Measurements from ENCODE around the gene SNX25. TPM values are rescaled to one million over a fixed set of nuclear protein-coding genes. Genes with fewer than 3 reads are reported as not detected.

Gene SNX25
- polyA plus RNA-seq, 1 of the 3 experiments (the other 2 are of a cell fraction) = 8.5 TPM

DNA sequence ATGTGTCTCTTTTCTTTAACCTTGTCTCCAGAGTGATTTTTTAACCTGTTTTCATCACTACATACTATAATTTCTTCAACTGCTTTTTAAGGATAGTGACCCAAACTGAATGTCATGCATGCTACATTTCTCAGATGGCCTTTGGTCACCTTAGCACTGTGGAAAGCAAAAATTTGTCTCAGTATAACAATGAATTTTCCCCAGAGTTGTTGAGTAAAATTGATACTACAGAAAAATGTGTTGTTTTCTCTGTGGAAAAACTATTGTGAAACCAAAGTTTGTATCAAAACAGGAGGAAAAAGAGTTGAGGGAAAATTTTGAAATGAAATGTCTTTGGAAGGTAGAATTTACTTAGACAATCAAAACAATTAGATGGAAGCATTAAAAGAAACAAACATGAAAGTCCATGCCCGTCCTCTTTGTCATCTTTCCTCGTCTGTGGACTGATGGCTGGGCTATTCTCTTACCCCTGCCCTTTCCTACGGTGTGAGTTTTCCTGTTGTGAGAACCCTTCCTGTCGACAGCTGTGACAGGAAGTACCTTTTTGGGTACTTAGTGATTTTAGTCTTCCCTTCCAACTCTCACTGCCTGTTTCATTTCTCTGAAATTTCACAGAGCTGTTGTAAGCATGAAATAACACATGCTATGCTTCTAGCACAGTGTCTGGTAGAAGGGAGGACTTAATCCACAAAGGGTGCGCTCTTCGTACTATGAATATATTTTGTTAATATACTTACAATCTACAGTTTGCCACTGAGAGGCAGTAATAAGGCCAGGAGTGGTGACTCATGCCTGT lies 135.5 kb downstream of the SNX25 start:
- no peaks in the 10 kb centered on the region for H3K9me3 ChIP-seq
- H3K27ac ChIP-seq (ENCODE audit: low read depth in 2 of 2, low read length in 1 of 2) = peak overlapping the region; percentile 89 to 92
- CTCF ChIA-PET = interaction anchor here (1.0 kb wide), 1 partner anchor 9 kb away, joined by 3 read pairs; no protein-coding TSS in a partner anchor
- peaks cover 10 to 48% of the 10 kb centered on the region in 2 experiments for H3K36me3 ChIP-seq (replicated peaks in 1 of 2; ENCODE audit: control insufficient read depth in 1 of 2, insufficient read depth in 2 of 2, low read length in 1 of 2)
- H3K79me2 ChIP-seq (ENCODE audit: insufficient read depth) = no peaks in the 10 kb centered on the region
- POLR2A ChIA-PET = interaction anchor here (0.5 kb wide), 1 partner anchor 305 kb away, joined by 4 read pairs; no protein-coding TSS in a partner anchor
- 81% methylated on average over 6 of the region's 6 CpGs for WGBS (ENCODE audit: low lambda C conversion rate)
- no peaks in the 10 kb centered on the region for H4K20me1 ChIP-seq (ENCODE audit: insufficient read depth)
- peak overlapping the region; percentile 63 for H3K4me2 ChIP-seq
- H3K9me2 ChIP-seq = no peaks in the 10 kb centered on the region
- no peak for DNase-seq
- H2AFZ ChIP-seq (ENCODE audit: low read depth) = no peak overlapping the region
- H3K4me1 ChIP-seq (ENCODE audit: control insufficient read depth in 1 of 2, insufficient read depth in 2 of 2, low read depth in 1 of 2, low read length in 1 of 2) = peaks cover 10 to 13% of the 10 kb centered on the region in 2 experiments
- TF ChIP-seq FOSL2 (IDR thresholded peaks at IDR 0.05; ENCODE audit: borderline replicate concordance, low read depth) = peak; percentile 27; the same call in 1 of the 2 replicates
- TF ChIP-seq RFX5 (IDR thresholded peaks at IDR 0.05; ENCODE audit: low read length) = no peak
- TF ChIP-seq, protein P1, sequence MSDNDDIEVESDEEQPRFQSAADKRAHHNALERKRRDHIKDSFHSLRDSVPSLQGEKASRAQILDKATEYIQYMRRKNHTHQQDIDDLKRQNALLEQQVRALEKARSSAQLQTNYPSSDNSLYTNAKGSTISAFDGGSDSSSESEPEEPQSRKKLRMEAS (IDR thresholded peaks at IDR 0.05; ENCODE audit: low read depth) = no peak
- peaks cover 37% of the 10 kb centered on the region for H3F3A ChIP-seq (replicated peaks; ENCODE audit: insufficient read depth)
- H3K4me3 ChIP-seq (ENCODE audit: low read depth in 2 of 2, low read length in 1 of 2) = no peak overlapping the region
- peak overlapping the region; percentile 35; the same call in 1 of the 2 replicates for H3K9ac ChIP-seq
- H3K27me3 ChIP-seq (ENCODE audit: insufficient read depth) = no peaks in the 10 kb centered on the region

DNA sequence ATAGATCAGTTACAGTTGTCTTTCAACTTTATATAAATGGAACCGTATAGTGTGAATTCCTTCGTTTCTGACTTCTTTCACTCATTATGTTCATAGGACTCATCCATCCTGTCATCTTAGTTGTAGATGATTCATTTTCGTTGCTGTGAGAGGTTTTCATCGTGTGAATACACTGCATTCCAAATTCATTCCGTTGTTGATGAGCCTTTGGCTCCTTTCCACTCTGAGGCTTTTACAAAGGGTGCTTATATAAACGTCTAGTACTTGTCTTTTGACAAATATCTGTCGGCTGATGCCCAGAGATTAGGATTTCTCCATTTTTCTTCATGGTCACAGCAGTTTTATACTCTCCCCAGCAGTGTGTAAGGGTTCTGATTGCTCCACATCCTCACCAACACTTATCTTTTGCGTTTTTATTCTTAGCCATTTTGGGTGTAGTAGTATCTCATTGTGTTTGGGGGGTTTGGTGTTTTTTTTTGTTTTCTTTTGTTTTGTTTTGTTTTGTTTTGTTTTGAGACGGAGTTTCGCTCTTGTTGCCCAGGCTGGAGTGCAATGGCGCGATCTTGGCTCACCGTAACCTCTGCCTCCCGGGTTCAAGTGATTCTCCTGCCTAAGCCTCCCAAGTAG lies 137.7 kb downstream of the SNX25 start:
- H3K4me3 ChIP-seq (ENCODE audit: low read depth in 2 of 2, low read length in 1 of 2) = no peak overlapping the region
- no peak overlapping the region for H3K9ac ChIP-seq
- WGBS (ENCODE audit: low lambda C conversion rate) = 86% methylated on average over 14 of the region's 14 CpGs
- H3K27me3 ChIP-seq (ENCODE audit: insufficient read depth) = no peaks in the 10 kb centered on the region
- peaks cover 37% of the 10 kb centered on the region for H3F3A ChIP-seq (replicated peaks; ENCODE audit: insufficient read depth)
- H4K20me1 ChIP-seq (ENCODE audit: insufficient read depth) = no peaks in the 10 kb centered on the region
- H3K27ac ChIP-seq (ENCODE audit: low read depth in 2 of 2, low read length in 1 of 2) = peak overlapping the region in 1 of 2 experiments; percentile 89; a peak in 2 of 4 replicates
- H3K4me2 ChIP-seq = no peak overlapping the region
- peaks cover 8 to 53% of the 10 kb centered on the region in 2 experiments for H3K36me3 ChIP-seq (replicated peaks in 1 of 2; ENCODE audit: control insufficient read depth in 1 of 2, insufficient read depth in 2 of 2, low read length in 1 of 2)
- ChIA-PET POLR2A (no interaction called here), CTCF (no interaction called here)
- peaks cover 10 to 13% of the 10 kb centered on the region in 2 experiments for H3K4me1 ChIP-seq (ENCODE audit: control insufficient read depth in 1 of 2, insufficient read depth in 2 of 2, low read depth in 1 of 2, low read length in 1 of 2)
- no peaks in the 10 kb centered on the region for H3K9me2 ChIP-seq
- H3K79me2 ChIP-seq (ENCODE audit: insufficient read depth) = no peaks in the 10 kb centered on the region
- H3K9me3 ChIP-seq = no peaks in the 10 kb centered on the region
- no peak overlapping the region for H2AFZ ChIP-seq (ENCODE audit: low read depth)
- DNase-seq = no peak
- TF ChIP-seq MXI1 (IDR thresholded peaks at IDR 0.05; ENCODE audit: low read depth, low read length) (no peak), EP300 (IDR thresholded peaks at IDR 0.05; ENCODE audit: borderline replicate concordance in 1 of 2, low read depth in 1 of 2, low read length in 1 of 2) (no peak), CHD2 (IDR thresholded peaks at IDR 0.05; ENCODE audit: low read length, partially characterized antibody) (no peak), FOSL2 (IDR thresholded peaks at IDR 0.05; ENCODE audit: borderline replicate concordance, low read depth) (no peak), SIN3A (IDR thresholded peaks at IDR 0.05; ENCODE audit: borderline replicate concordance, low read depth, low read length) (no peak), RCOR1 (IDR thresholded peaks at IDR 0.05; ENCODE audit: low read length) (no peak), JUND (IDR thresholded peaks at IDR 0.05) (no peak), SMC3 (IDR thresholded peaks at IDR 0.05; ENCODE audit: low read depth, low read length) (no peak), NFIC (IDR thresholded peaks at IDR 0.05; ENCODE audit: borderline replicate concordance) (no peak), MEF2A (IDR thresholded peaks at IDR 0.05; ENCODE audit: borderline replicate concordance, low read depth) (no peak)
- TF ChIP-seq, protein P2, sequence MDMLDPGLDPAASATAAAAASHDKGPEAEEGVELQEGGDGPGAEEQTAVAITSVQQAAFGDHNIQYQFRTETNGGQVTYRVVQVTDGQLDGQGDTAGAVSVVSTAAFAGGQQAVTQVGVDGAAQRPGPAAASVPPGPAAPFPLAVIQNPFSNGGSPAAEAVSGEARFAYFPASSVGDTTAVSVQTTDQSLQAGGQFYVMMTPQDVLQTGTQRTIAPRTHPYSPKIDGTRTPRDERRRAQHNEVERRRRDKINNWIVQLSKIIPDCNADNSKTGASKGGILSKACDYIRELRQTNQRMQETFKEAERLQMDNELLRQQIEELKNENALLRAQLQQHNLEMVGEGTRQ (IDR thresholded peaks at IDR 0.05; ENCODE audit: borderline replicate concordance, low read depth, low read length) = no peak
- TF ChIP-seq, protein P3, sequence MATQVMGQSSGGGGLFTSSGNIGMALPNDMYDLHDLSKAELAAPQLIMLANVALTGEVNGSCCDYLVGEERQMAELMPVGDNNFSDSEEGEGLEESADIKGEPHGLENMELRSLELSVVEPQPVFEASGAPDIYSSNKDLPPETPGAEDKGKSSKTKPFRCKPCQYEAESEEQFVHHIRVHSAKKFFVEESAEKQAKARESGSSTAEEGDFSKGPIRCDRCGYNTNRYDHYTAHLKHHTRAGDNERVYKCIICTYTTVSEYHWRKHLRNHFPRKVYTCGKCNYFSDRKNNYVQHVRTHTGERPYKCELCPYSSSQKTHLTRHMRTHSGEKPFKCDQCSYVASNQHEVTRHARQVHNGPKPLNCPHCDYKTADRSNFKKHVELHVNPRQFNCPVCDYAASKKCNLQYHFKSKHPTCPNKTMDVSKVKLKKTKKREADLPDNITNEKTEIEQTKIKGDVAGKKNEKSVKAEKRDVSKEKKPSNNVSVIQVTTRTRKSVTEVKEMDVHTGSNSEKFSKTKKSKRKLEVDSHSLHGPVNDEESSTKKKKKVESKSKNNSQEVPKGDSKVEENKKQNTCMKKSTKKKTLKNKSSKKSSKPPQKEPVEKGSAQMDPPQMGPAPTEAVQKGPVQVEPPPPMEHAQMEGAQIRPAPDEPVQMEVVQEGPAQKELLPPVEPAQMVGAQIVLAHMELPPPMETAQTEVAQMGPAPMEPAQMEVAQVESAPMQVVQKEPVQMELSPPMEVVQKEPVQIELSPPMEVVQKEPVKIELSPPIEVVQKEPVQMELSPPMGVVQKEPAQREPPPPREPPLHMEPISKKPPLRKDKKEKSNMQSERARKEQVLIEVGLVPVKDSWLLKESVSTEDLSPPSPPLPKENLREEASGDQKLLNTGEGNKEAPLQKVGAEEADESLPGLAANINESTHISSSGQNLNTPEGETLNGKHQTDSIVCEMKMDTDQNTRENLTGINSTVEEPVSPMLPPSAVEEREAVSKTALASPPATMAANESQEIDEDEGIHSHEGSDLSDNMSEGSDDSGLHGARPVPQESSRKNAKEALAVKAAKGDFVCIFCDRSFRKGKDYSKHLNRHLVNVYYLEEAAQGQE (IDR thresholded peaks at IDR 0.05; ENCODE audit: low read depth, low read length) = no peak
- TF ChIP-seq, protein P4, sequence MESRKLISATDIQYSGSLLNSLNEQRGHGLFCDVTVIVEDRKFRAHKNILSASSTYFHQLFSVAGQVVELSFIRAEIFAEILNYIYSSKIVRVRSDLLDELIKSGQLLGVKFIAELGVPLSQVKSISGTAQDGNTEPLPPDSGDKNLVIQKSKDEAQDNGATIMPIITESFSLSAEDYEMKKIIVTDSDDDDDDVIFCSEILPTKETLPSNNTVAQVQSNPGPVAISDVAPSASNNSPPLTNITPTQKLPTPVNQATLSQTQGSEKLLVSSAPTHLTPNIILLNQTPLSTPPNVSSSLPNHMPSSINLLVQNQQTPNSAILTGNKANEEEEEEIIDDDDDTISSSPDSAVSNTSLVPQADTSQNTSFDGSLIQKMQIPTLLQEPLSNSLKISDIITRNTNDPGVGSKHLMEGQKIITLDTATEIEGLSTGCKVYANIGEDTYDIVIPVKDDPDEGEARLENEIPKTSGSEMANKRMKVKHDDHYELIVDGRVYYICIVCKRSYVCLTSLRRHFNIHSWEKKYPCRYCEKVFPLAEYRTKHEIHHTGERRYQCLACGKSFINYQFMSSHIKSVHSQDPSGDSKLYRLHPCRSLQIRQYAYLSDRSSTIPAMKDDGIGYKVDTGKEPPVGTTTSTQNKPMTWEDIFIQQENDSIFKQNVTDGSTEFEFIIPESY (IDR thresholded peaks at IDR 0.05; ENCODE audit: borderline replicate concordance, low read depth) = no peak
- TF ChIP-seq, protein P5, sequence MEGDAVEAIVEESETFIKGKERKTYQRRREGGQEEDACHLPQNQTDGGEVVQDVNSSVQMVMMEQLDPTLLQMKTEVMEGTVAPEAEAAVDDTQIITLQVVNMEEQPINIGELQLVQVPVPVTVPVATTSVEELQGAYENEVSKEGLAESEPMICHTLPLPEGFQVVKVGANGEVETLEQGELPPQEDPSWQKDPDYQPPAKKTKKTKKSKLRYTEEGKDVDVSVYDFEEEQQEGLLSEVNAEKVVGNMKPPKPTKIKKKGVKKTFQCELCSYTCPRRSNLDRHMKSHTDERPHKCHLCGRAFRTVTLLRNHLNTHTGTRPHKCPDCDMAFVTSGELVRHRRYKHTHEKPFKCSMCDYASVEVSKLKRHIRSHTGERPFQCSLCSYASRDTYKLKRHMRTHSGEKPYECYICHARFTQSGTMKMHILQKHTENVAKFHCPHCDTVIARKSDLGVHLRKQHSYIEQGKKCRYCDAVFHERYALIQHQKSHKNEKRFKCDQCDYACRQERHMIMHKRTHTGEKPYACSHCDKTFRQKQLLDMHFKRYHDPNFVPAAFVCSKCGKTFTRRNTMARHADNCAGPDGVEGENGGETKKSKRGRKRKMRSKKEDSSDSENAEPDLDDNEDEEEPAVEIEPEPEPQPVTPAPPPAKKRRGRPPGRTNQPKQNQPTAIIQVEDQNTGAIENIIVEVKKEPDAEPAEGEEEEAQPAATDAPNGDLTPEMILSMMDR (IDR thresholded peaks at IDR 0.05) = no peak
